Measurements from ENCODE around the gene NKX1-1.
"Not testable (repeated sequence)": the region's sequence is repeated elsewhere in the genome, so short reads cannot be mapped to it uniquely, and the experiment has no call there.

The NKX1-1 gene

GRCh38 chr4:1400191-1400805 is 5.9 kb downstream of the NKX1-1 start:
- no peak overlapping the region for H3K4me3 ChIP-seq (ENCODE audit: control insufficient read depth, low read depth, low read length)
- TF ChIP-seq CTCF (conservative IDR thresholded peaks at IDR 0.05; ENCODE audit: control insufficient read depth, insufficient read depth, low read depth, low read length) = no peak

GRCh38 chr4:1399508-1400190 is 6.6 kb downstream of the NKX1-1 start:
- DNase-seq (ENCODE audit: low read depth) = no peak
- H3K4me3 ChIP-seq (ENCODE audit: control insufficient read depth, low read depth, low read length) = no peak overlapping the region
- no peak for TF ChIP-seq CTCF (conservative IDR thresholded peaks at IDR 0.05; ENCODE audit: control insufficient read depth, insufficient read depth, low read depth, low read length)

More at GRCh38 chr4:1400191-1400805, 5.9 kb downstream of the NKX1-1 start:
- no peak for DNase-seq (ENCODE audit: low read depth)

- no peak for DNase-seq (ENCODE audit: low read depth)
- TF ChIP-seq CTCF (conservative IDR thresholded peaks at IDR 0.05; ENCODE audit: control insufficient read depth, insufficient read depth, low read depth, low read length) = no peak
- no peak overlapping the region for H3K4me3 ChIP-seq (ENCODE audit: control insufficient read depth, low read depth, low read length)
Measured at GRCh38 chr4:1398681-1399507, 7.3 kb downstream of the NKX1-1 start.

GRCh38 chr4:1396806-1397455 is 9.3 kb downstream of the NKX1-1 start:
- TF ChIP-seq CTCF (conservative IDR thresholded peaks at IDR 0.05; ENCODE audit: control insufficient read depth, insufficient read depth, low read depth, low read length) = no peak
- DNase-seq (ENCODE audit: low read depth) = no peak
- no peak overlapping the region for H3K4me3 ChIP-seq (ENCODE audit: control insufficient read depth, low read depth, low read length)

- no peak for TF ChIP-seq CTCF (conservative IDR thresholded peaks at IDR 0.05; ENCODE audit: control insufficient read depth, insufficient read depth, low read depth, low read length)
- no peak for DNase-seq (ENCODE audit: low read depth)
- no peak overlapping the region for H3K4me3 ChIP-seq (ENCODE audit: control insufficient read depth, low read depth, low read length)
Measured at GRCh38 chr4:1395941-1396805, 10.1 kb downstream of the NKX1-1 start.

GRCh38 chr4:1395389-1395820 is 10.8 kb downstream of the NKX1-1 start:
- H3K4me3 ChIP-seq (ENCODE audit: control insufficient read depth, low read depth, low read length); DNase-seq (ENCODE audit: low read depth): not testable (repeated sequence)

GRCh38 chr4:1394554-1395388 is 11.5 kb downstream of the NKX1-1 start:
- not testable (repeated sequence) for DNase-seq (ENCODE audit: low read depth); H3K4me3 ChIP-seq (ENCODE audit: control insufficient read depth, low read depth, low read length)
